ENCODE results near the gene XYLT1. TPM values are rescaled to one million over a fixed set of nuclear protein-coding genes. Genes with fewer than 3 reads are reported as not detected.

Gene XYLT1
- total RNA-seq, 1 experiment from 2014 or later = 1.7 TPM

- H3K27ac ChIP-seq = no peak overlapping the region
- ChIA-PET POLR2A (ENCODE audit: unreplicated experiment) (no interaction called here), CTCF (interaction anchor here (1.0 kb wide), 1 partner anchor 236 kb away, joined by 3 read pairs; no protein-coding TSS in a partner anchor)
- intact Hi-C loops (cut with micrococcal nuclease; ENCODE audit: unreplicated experiment) = no loop called here
- no peaks in the 10 kb centered on the region for H3K4me1 ChIP-seq (replicated peaks; ENCODE audit: insufficient read depth)
- H3K9me2 ChIP-seq (ENCODE audit: insufficient read depth) = no peaks in the 10 kb centered on the region
- no peaks in the 10 kb centered on the region for H3K27me3 ChIP-seq (ENCODE audit: insufficient read depth, low read depth)
- no peaks in the 10 kb centered on the region for H3K36me3 ChIP-seq (ENCODE audit: low read depth)
- no peaks in the 10 kb centered on the region for H4K20me1 ChIP-seq (ENCODE audit: insufficient read depth)
- no peak overlapping the region for H2AFZ ChIP-seq
- DNase-seq = no peak
- H3K4me2 ChIP-seq = no peak overlapping the region
- no TSS peak for BruUV-seq (replicated peaks)
- H3K4me3 ChIP-seq = no peak overlapping the region
- H3K9me3 ChIP-seq (ENCODE audit: insufficient read depth, low read depth) = no peaks in the 10 kb centered on the region
- H3K79me2 ChIP-seq (ENCODE audit: low read depth) = no peaks in the 10 kb centered on the region
- no peak for TF ChIP-seq EZH2 (IDR thresholded peaks at IDR 0.05; ENCODE audit: low read depth)
- H3F3A ChIP-seq (ENCODE audit: insufficient read depth, low read depth) = no peaks in the 10 kb centered on the region
Measured at GRCh38 chr16:17231972-17232371, 238.8 kb downstream of the XYLT1 start.

GRCh38 chr16:17230932-17231581 is 239.7 kb downstream of the XYLT1 start:
- ChIA-PET CTCF (interaction anchor here (1.0 kb wide), 1 partner anchor 237 kb away, joined by 3 read pairs; no protein-coding TSS in a partner anchor), POLR2A (ENCODE audit: unreplicated experiment) (no interaction called here)
- Histone ChIP-seq H2AFZ (no peak overlapping the region), H3K36me3 (ENCODE audit: low read depth) (no peaks in the 10 kb centered on the region), H4K20me1 (ENCODE audit: insufficient read depth) (no peaks in the 10 kb centered on the region), H3F3A (ENCODE audit: insufficient read depth, low read depth) (no peaks in the 10 kb centered on the region), H3K9me3 (ENCODE audit: insufficient read depth, low read depth) (no peaks in the 10 kb centered on the region), H3K27ac (no peak overlapping the region), H3K27me3 (ENCODE audit: insufficient read depth, low read depth) (no peaks in the 10 kb centered on the region), H3K79me2 (ENCODE audit: low read depth) (no peaks in the 10 kb centered on the region), H3K4me1 (replicated peaks; ENCODE audit: insufficient read depth) (no peaks in the 10 kb centered on the region), H3K4me3 (no peak overlapping the region), H3K9me2 (ENCODE audit: insufficient read depth) (no peaks in the 10 kb centered on the region), H3K4me2 (no peak overlapping the region)
- intact Hi-C loops (cut with micrococcal nuclease; ENCODE audit: unreplicated experiment) = no loop called here
- BruUV-seq (replicated peaks) = no TSS peak
- no peak for DNase-seq
- no peak for TF ChIP-seq EZH2 (IDR thresholded peaks at IDR 0.05; ENCODE audit: low read depth)
- TF ChIP-seq CTCF (conservative IDR thresholded peaks at IDR 0.05) = no peak

GRCh38 chr16:17229766-17230165 is 241.0 kb downstream of the XYLT1 start:
- Histone ChIP-seq H2AFZ (no peak overlapping the region), H3K27me3 (ENCODE audit: insufficient read depth, low read depth) (no peaks in the 10 kb centered on the region), H3K4me1 (replicated peaks; ENCODE audit: insufficient read depth) (no peaks in the 10 kb centered on the region), H3K79me2 (ENCODE audit: low read depth) (no peaks in the 10 kb centered on the region), H4K20me1 (ENCODE audit: insufficient read depth) (no peaks in the 10 kb centered on the region), H3K4me3 (no peak overlapping the region), H3K4me2 (no peak overlapping the region), H3K9me3 (ENCODE audit: insufficient read depth, low read depth) (no peaks in the 10 kb centered on the region), H3F3A (ENCODE audit: insufficient read depth, low read depth) (no peaks in the 10 kb centered on the region), H3K36me3 (ENCODE audit: low read depth) (no peaks in the 10 kb centered on the region), H3K9me2 (ENCODE audit: insufficient read depth) (no peaks in the 10 kb centered on the region), H3K27ac (no peak overlapping the region)
- TF ChIP-seq EZH2 (IDR thresholded peaks at IDR 0.05; ENCODE audit: low read depth) (no peak), CTCF (conservative IDR thresholded peaks at IDR 0.05) (no peak)
- BruUV-seq (replicated peaks) = no TSS peak
- ChIA-PET CTCF (no interaction called here), POLR2A (ENCODE audit: unreplicated experiment) (no interaction called here)
- intact Hi-C loops (cut with micrococcal nuclease; ENCODE audit: unreplicated experiment) = no loop called here
- no peak for DNase-seq

- ChIA-PET POLR2A (ENCODE audit: unreplicated experiment) (no interaction called here), CTCF (no interaction called here)
- no peaks in the 10 kb centered on the region for H3F3A ChIP-seq (ENCODE audit: insufficient read depth, low read depth)
- no peak overlapping the region for H2AFZ ChIP-seq
- H3K79me2 ChIP-seq (ENCODE audit: low read depth) = no peaks in the 10 kb centered on the region
- no TSS peak for BruUV-seq (replicated peaks)
- H3K9me2 ChIP-seq (ENCODE audit: insufficient read depth) = no peaks in the 10 kb centered on the region
- H3K4me2 ChIP-seq = no peak overlapping the region
- H3K4me1 ChIP-seq (replicated peaks; ENCODE audit: insufficient read depth) = no peaks in the 10 kb centered on the region
- H3K9me3 ChIP-seq (ENCODE audit: insufficient read depth, low read depth) = no peaks in the 10 kb centered on the region
- no peak for DNase-seq
- no peaks in the 10 kb centered on the region for H4K20me1 ChIP-seq (ENCODE audit: insufficient read depth)
- no peaks in the 10 kb centered on the region for H3K27me3 ChIP-seq (ENCODE audit: insufficient read depth, low read depth)
- TF ChIP-seq CTCF (conservative IDR thresholded peaks at IDR 0.05) = no peak
- TF ChIP-seq EZH2 (IDR thresholded peaks at IDR 0.05; ENCODE audit: low read depth) = no peak
- H3K4me3 ChIP-seq = no peak overlapping the region
- no peaks in the 10 kb centered on the region for H3K36me3 ChIP-seq (ENCODE audit: low read depth)
- no peak overlapping the region for H3K27ac ChIP-seq
- intact Hi-C loops (cut with micrococcal nuclease; ENCODE audit: unreplicated experiment) = no loop called here
Measured at GRCh38 chr16:17229131-17229530, 241.6 kb downstream of the XYLT1 start.

Data from PC-9 (cell line).